Heart left ventricle (tissue), 13 donors: ENCODE results near the gene VPS37C.

Experiments
- POLR2A ChIP-seq, 2 donors: fragments of 450-650 bp; IDR thresholded peaks; one replicate each; pipeline ENCODE4 v1.6.1; 2017; ENCODE audit warnings: antibody characterized with exemption in 2 of 2, mild to moderate bottlenecking in 2 of 2, moderate library complexity in 2 of 2
- TF ChIP-seq, protein P1 (sequence below), 12 donors: fragments of 200-600 bp; sonication (generic) in 4 of 12; IDR thresholded peaks; one replicate each; pipeline versions ENCODE4 v1.5.0 to v1.8.0; 2018 to 2022; ENCODE audit warnings: antibody characterized with exemption in 12 of 12, mild to moderate bottlenecking in 5 of 12
- donor health status: ischemic (EF 13 %, LVEDD 7.1; RV severe dilation, severe dysfunction).
- donor health status: DM: no; HTN: yes; CAD: no.
- donor health status: DM: no; HTN: no; CAD: no.
- donor health status: ischemic (EF 25% LVEDD 6.9; RV normal size, moderate dysfunction).
- donor health status: ischemic (EF 25% LVEDD 5.7; RV mildly dilated, moderate dysfunction).
- donor health status: ischemic (EF 35%, LVEDD 5.7; RV mildly dilated, moderate dysfunction).
- donor health status: nonischemic (EF 11% LVEDD 7.7; RV severe dilation, severe dysfunction).
- donor health status: DM: yes; HTN: yes; CAD: no.
- donor health status: PGD.
- donor health status: ischemic (EF 29% LVEDD 5.4; RV normal size, mild dysfunction).
- donor health status: nonischemic (EF 23%, LVEDD 6.1; RV moderate dilation, normal function).

DNA sequence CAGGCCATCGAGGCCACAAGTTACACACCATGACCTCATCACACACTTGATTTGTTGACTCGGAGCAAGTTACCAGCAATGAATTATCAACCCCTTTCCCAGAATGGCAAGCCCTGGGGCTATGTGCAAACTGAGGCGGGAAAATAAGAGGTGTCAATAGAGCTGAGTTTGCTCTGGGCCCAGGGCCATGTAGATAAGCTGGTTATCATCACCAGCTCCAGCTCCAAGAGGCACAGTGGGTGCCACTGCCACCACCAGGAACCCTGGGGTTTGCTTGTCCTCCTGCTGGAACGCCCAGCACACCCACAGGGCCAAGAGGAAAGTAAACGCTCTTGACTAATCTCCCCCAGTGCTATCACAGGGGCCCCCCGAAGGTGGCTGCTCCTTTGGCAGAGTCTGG lies 13.0 kb upstream of the VPS37C start:
- TF ChIP-seq POLR2A (IDR thresholded peaks at IDR 0.05): no peak
- TF ChIP-seq, protein P1, sequence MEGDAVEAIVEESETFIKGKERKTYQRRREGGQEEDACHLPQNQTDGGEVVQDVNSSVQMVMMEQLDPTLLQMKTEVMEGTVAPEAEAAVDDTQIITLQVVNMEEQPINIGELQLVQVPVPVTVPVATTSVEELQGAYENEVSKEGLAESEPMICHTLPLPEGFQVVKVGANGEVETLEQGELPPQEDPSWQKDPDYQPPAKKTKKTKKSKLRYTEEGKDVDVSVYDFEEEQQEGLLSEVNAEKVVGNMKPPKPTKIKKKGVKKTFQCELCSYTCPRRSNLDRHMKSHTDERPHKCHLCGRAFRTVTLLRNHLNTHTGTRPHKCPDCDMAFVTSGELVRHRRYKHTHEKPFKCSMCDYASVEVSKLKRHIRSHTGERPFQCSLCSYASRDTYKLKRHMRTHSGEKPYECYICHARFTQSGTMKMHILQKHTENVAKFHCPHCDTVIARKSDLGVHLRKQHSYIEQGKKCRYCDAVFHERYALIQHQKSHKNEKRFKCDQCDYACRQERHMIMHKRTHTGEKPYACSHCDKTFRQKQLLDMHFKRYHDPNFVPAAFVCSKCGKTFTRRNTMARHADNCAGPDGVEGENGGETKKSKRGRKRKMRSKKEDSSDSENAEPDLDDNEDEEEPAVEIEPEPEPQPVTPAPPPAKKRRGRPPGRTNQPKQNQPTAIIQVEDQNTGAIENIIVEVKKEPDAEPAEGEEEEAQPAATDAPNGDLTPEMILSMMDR (IDR thresholded peaks at IDR 0.05): no peak
